GM18951 (cell line): ENCODE measurements around the gene OPN4.

Source experiments
- POLR2A ChIP-seq: IDR thresholded peaks from 4 replicates; pipeline ENCODE4 v1.6.1; 2011; ENCODE audit warnings: mild to moderate bottlenecking; ENCODE audit not compliant: insufficient read length, insufficient read depth; ENCODE audit errors: extremely low read depth
- in situ Hi-C: fragments of 300-500 bp; cut with MboI; formaldehyde crosslinking; loops from one replicate; pipeline ENCODE4 v1.12.0; 2022; ENCODE audit warnings: low sequenced_read_pairs, mixed read lengths, inconsistent platforms; ENCODE audit not compliant: unreplicated experiment

OPN4 gene

DNA sequence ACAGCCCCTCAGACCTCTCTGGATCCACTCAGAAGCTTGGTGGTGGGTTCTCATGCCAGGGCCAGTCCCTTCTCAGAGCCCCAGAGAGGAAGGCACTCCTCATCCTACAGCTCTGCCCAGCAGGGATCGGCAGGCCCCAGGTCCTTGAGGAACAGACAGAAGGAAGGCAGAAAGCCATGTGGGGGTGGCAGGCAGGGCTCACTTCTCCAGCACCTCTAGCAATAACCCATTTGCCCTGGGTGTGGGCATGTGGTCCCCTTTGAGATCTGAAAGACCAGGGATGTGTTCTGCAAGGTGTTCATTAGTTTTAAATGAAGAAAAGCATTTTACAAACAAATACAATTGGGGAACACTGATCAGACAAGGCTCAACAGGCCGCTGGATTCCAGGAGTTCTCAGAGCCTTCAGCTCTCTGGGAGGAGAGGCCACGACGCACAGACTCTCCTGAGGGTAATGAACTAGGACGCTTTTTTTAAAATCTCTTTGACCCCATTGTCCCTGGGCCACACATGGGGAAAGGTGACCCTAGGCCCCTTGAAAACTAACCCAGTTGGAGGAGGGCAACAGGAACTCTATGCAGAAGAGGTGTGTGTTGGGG is 54.5 kb downstream of the OPN4 start:
- TF ChIP-seq POLR2A = no peak
- in situ Hi-C loops = loop anchor here (10.0 kb wide), 1 partner anchor 196 kb away; no protein-coding TSS in a partner anchor

DNA sequence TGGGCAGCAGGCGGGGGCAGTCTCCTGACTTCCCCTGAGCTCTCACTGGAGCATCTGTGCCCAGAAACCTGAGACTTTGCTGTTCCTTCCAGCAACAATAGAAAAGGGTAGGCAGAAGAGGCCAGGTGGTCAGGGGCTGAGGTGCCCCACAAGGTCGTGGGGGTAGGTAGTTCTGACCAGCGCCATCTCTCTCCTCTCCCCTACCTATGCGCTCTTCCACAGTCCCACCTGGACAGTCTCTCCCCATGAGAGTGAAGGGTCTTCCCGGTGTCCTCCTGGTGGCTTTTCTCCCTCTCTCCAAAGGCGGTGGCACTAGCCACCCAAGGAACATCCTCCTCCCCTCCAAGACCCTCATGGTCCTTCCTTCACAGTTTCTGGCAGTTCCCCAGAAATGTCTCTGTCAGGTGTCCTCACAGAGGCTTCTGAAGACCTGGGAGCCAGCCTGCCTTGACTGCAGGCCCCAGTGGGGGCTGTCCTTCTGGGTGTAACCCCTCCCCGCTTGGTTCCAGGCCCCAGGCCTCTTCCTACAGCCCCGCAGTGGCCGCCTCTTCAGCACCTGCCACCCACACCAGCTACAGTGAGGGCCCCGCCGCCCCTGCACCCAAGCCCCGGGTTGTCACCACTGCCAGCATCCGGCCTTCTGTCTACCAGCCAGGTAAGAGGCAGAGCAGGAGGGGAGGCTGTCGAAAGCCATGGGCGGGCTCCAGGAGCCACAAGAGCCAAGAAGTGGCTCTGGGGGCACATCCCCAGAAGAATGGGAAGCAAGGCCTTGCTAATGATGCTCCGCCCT is 55.2 kb downstream of the OPN4 start:
- in situ Hi-C loops = loop anchor here (10.0 kb wide), 1 partner anchor 195 kb away; no protein-coding TSS in a partner anchor
- no peak for TF ChIP-seq POLR2A

DNA sequence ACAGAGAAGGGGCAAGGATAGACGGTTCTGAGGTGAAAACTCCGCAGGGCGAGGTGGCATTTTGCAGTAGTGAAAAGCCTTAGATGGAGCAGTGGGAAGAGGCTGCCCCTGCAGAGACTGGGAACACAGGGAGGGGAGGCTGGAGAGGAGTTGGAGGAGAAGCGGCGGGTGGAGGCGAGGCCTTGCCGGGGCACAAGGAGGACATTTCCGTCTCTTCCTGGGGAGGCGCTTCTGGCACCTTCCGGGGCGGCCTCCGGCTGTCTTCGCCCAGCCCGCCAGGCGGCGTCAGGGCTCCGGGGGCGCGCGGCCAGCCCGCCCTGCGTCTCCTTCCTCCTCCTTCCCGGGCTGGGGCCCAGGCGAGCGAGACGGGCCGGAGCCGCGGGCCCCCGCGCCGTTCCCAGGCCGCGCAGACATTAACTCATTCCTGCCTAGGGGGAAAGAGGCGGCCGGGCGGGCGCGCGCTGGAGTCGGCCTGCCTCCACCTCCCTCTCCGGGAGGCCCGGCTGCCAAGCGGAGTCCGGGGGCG is 56.7 kb downstream of the OPN4 start:
- in situ Hi-C loops = no loop called here
- peak; percentile 69 for TF ChIP-seq POLR2A

GRCh38 chr10:86711513-86712316 is 57.4 kb downstream of the OPN4 start:
- TF ChIP-seq POLR2A = no peak
- in situ Hi-C loops = no loop called here

DNA sequence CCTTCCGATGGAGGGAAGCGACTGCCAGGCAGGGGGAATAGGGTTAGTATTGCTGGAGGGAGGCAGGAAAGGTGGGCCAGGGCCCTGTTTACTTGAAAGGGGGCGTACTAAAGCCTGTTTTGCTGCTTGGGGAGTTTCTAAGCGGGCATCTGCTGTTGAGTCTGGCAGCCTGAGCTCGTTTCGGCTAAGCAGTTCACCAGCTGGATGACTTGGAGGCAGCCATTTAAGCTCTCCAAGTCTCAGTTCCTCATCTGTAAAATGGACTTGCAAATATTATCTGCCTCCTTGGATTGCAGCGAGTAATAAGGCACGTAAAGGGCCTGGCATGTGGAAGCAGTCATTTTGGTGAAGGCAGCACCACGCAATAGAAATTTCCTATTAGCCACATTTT is 58.0 kb downstream of the OPN4 start:
- in situ Hi-C loops = no loop called here
- TF ChIP-seq POLR2A = no peak

DNA sequence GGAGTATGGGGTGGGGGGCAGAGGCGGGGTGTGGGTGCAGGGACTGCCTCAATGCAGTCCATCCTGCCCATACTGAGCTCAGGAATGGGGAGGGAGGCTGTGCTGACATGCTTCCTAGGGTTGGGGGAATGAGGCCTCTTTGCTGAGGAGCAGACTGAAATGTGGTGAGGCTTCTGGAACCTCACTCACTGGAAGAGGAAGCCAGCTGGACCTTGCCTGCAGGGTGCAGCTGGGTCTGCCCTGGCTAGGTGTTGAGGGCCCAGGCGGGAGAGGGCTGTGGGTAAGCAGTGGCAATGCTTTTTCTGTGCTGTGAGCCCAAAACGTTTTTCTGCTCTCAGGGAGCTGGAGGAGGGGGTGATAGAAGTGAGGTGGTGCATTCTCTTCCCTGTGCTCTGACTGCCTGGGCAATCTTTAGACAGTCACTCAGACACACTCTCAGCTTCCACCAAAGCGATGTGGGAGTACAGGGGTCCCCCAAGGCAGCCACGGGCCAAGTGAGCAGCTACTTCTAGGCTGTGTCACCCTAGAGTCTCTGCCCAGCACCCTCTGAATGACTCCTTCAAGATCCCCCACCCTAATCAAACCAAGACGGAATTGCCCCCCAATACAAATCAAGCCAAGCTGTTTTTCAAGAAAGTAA is 60.9 kb downstream of the OPN4 start:
- in situ Hi-C loops = no loop called here
- TF ChIP-seq POLR2A = no peak

- in situ Hi-C loops = no loop called here
- TF ChIP-seq POLR2A = no peak
Observed at GRCh38 chr10:86715836-86716235, 61.5 kb downstream of the OPN4 start.
